HepG2 (cell line): ENCODE measurements around the gene ARHGAP31. TPM values are rescaled to one million over a fixed set of nuclear protein-coding genes. Genes with fewer than 3 reads are reported as not detected.

Experiments used
- ATAC-seq: fragments of 200-7000 bp; cut with Tn5 transposase; 3 replicates; pipeline ENCODE4 v1.9.1; 2020; ENCODE audit warnings: mild to moderate bottlenecking, moderate library complexity
- BruUV-seq: library from RNA; stranded (reverse); fragments of 400-500 nt; replicated peaks from 2 replicates; lab custom pipeline; 2021; lab: Mats Ljungman, UMichigan
- CTCF ChIA-PET: fragments of 300-600 bp; formaldehyde crosslinking; extraction: SDS; loops from one replicate; lab custom pipeline; 2021; ENCODE audit warnings: low total read pairs, inconsistent platforms, low intra/inter-chr PET ratio; lab: Yijun Ruan, JAX
- POLR2A ChIA-PET: fragments of 350-600 bp; sonication (Branson Sonifier 250); formaldehyde crosslinking; loops from one replicate; lab custom pipeline; 2020; ENCODE audit warnings: antibody characterized with exemption, inconsistent platforms; lab: Yijun Ruan, JAX
- DNase-seq: peaks from one replicate; pipeline ENCODE4 v3.0.0-alpha.2; 2015; ENCODE audit warnings: low spot score
- FAIRE-seq: peaks from 3 replicates; lab custom pipeline; 2011; peaks lifted over from hg19 to GRCh38; lab: Jason Lieb, UNC
- H2AFZ ChIP-seq: one replicate; pipeline ENCODE4 v1.6.1; 2011; ENCODE audit warnings: low read length, inconsistent platforms
- H3K27ac ChIP-seq: fragments of 300-600 bp; 3 replicates; pipeline ENCODE4 v1.8.0; 2011; ENCODE audit warnings: mixed run types, mild to moderate bottlenecking, mixed read lengths, low read length, inconsistent platforms; ENCODE audit not compliant: insufficient read depth; ENCODE audit errors: extremely low read length
- H3K27me3 ChIP-seq, 2 experiments: fragments of 200-600 bp in 1 of 2; 2 replicates in 1 of 2; 3 replicates in 1 of 2; pipeline versions ENCODE4 v1.6.0 to v1.8.0; 2011; ENCODE audit warnings: low read length in 2 of 2, mild to moderate bottlenecking in 2 of 2, moderate library complexity in 2 of 2, inconsistent platforms in 1 of 2; ENCODE audit not compliant: insufficient read depth in 2 of 2, control insufficient read depth in 1 of 2
- H3K36me3 ChIP-seq, 2 experiments: fragments of 200-600 bp in 1 of 2; replicated peaks in 1 of 2; 2 replicates in 1 of 2; 3 replicates in 1 of 2; pipeline versions ENCODE4 v1.5.1 to v1.8.0; 2011; ENCODE audit warnings: low read length in 2 of 2, inconsistent platforms in 1 of 2; ENCODE audit not compliant: insufficient read depth in 2 of 2, control insufficient read depth in 1 of 2
- H3K4me1 ChIP-seq: 2 replicates; pipeline ENCODE4 v1.5.1; 2012; ENCODE audit warnings: low read length, inconsistent platforms; ENCODE audit not compliant: insufficient read depth
- H3K4me2 ChIP-seq: 2 replicates; pipeline ENCODE4 v1.6.0; 2011; ENCODE audit warnings: low read depth, low read length, inconsistent platforms
- H3K4me3 ChIP-seq, 3 experiments: fragments of 200-600 bp in 1 of 3; sonication (generic), shearing (Covaris generic) in 1 of 3; replicated peaks in 1 of 3; 2 replicates each; pipeline ENCODE4 v1.5.1; 2011 to 2016; ENCODE audit warnings: low read length in 3 of 3, inconsistent platforms in 2 of 3, low read depth in 2 of 3, mild to moderate bottlenecking in 2 of 3, control low read depth in 1 of 3, mixed read lengths in 1 of 3; ENCODE audit not compliant: insufficient read depth in 1 of 3
- H3K79me2 ChIP-seq: one replicate; pipeline ENCODE4 v1.6.1; 2011; ENCODE audit warnings: low read length, inconsistent platforms; ENCODE audit not compliant: insufficient read depth
- H3K9ac ChIP-seq: 2 replicates; pipeline ENCODE4 v1.6.0; 2011; ENCODE audit warnings: mild to moderate bottlenecking, low read depth, low read length, inconsistent platforms; ENCODE audit not compliant: insufficient read depth
- H3K9me3 ChIP-seq: 2 replicates; pipeline ENCODE4 v1.5.1; 2012; ENCODE audit warnings: mild to moderate bottlenecking, low read length
- H4K20me1 ChIP-seq: 2 replicates; pipeline ENCODE4 v1.6.0; 2011; ENCODE audit warnings: inconsistent platforms, mild to moderate bottlenecking, low read length, moderate library complexity; ENCODE audit not compliant: insufficient read depth
- ARHGAP35 ChIP-seq: sonication (generic); formaldehyde crosslinking; IDR thresholded peaks from 2 replicates; pipeline ENCODE4 v1.9.0; 2022; ENCODE audit warnings: mild to moderate bottlenecking, inconsistent platforms, moderate library complexity, missing genetic modification reagents, borderline replicate concordance
- EEA1 ChIP-seq: sonication (generic); formaldehyde crosslinking; IDR thresholded peaks from 2 replicates; pipeline ENCODE4 v1.5.1; 2020; ENCODE audit warnings: mild to moderate bottlenecking, missing genetic modification reagents, borderline replicate concordance
- ETV5 ChIP-seq: IDR thresholded peaks from 2 replicates; pipeline ENCODE4 v1.6.1; 2018; ENCODE audit warnings: missing biosample characterization, missing genetic modification reagents, inconsistent platforms, borderline replicate concordance
- HES4 ChIP-seq: sonication (generic); formaldehyde crosslinking; IDR thresholded peaks from 2 replicates; pipeline ENCODE4 v1.9.0; 2021; ENCODE audit warnings: mild to moderate bottlenecking, missing genetic modification reagents, borderline replicate concordance
- JUND ChIP-seq: sonication (generic); formaldehyde crosslinking; IDR thresholded peaks from 2 replicates; pipeline ENCODE4 v1.8.0; 2022; ENCODE audit warnings: mild to moderate bottlenecking, missing genetic modification reagents
- MATR3 ChIP-seq: sonication (generic); formaldehyde crosslinking; IDR thresholded peaks from 2 replicates; pipeline ENCODE4 v1.4.0; 2020; ENCODE audit warnings: missing genetic modification reagents
- MTA1 ChIP-seq: sonication (generic); formaldehyde crosslinking; IDR thresholded peaks from 2 replicates; pipeline ENCODE4 v1.4.0; 2020; ENCODE audit warnings: missing genetic modification reagents, mild to moderate bottlenecking, borderline replicate concordance
- NCOA5 ChIP-seq: sonication (generic); formaldehyde crosslinking; IDR thresholded peaks from 2 replicates; pipeline ENCODE4 v1.4.0; 2020; ENCODE audit warnings: missing genetic modification reagents
- REL ChIP-seq: sonication (generic); formaldehyde crosslinking; conservative IDR thresholded peaks from 2 replicates; pipeline ENCODE4 v1.8.0; 2022; ENCODE audit warnings: mild to moderate bottlenecking, missing genetic modification reagents, moderate library complexity
- REXO4 ChIP-seq: sonication (generic); formaldehyde crosslinking; IDR thresholded peaks from 2 replicates; pipeline ENCODE4 v1.8.0; 2022; ENCODE audit warnings: missing genetic modification reagents, mild to moderate bottlenecking, borderline replicate concordance
- SP4 ChIP-seq: sonication (generic); formaldehyde crosslinking; IDR thresholded peaks from 2 replicates; pipeline ENCODE4 v1.8.1; 2023; ENCODE audit warnings: mild to moderate bottlenecking, missing genetic modification reagents
- TAF1 ChIP-seq: sonication (generic); formaldehyde crosslinking; IDR thresholded peaks from 2 replicates; pipeline ENCODE4 v1.4.0; 2020; ENCODE audit warnings: missing genetic modification reagents
- TCF7L2 ChIP-seq: IDR thresholded peaks from 2 replicates; pipeline ENCODE4 v1.6.1; 2011; ENCODE audit warnings: mild to moderate bottlenecking, low read depth, low read length, moderate library complexity
- TEAD2 ChIP-seq: sonication (generic); formaldehyde crosslinking; IDR thresholded peaks from 2 replicates; pipeline ENCODE4 v1.9.0; 2021; ENCODE audit warnings: missing genetic modification reagents
- ZNF17 ChIP-seq: sonication (generic); formaldehyde crosslinking; IDR thresholded peaks from 2 replicates; pipeline ENCODE4 v1.5.0; 2020; ENCODE audit warnings: mild to moderate bottlenecking, missing genetic modification reagents
- ZNF350 ChIP-seq: sonication (generic); formaldehyde crosslinking; IDR thresholded peaks from 2 replicates; pipeline ENCODE4 v1.4.0; 2020; ENCODE audit warnings: mild to moderate bottlenecking, low read depth, missing genetic modification reagents, borderline replicate concordance
- ZNF788 ChIP-seq: sonication (generic); formaldehyde crosslinking; IDR thresholded peaks from 2 replicates; pipeline ENCODE4 v1.5.0; 2020; ENCODE audit warnings: mild to moderate bottlenecking, missing genetic modification reagents, borderline replicate concordance
- ZNF839 ChIP-seq: sonication (generic); formaldehyde crosslinking; IDR thresholded peaks from 2 replicates; pipeline ENCODE4 v1.4.0; 2020; ENCODE audit warnings: missing genetic modification reagents, mild to moderate bottlenecking, borderline replicate concordance
- WGBS: methylation state at CpG from one replicate; pipeline ENCODE4 v1.1.6; 2017; ENCODE audit warnings: low lambda C conversion rate; 5-methylcytosine and 5-hydroxymethylcytosine counted together
- in situ Hi-C: cut with HindIII; loops from 2 replicates; pipeline ENCODE4 v1.10.0; 2017; ENCODE audit warnings: low pct_unique_long_range_greater_than_20kb; ENCODE audit not compliant: extremely low pct_ligation_motif_present
- intact Hi-C: fragments of 100-400 bp; cut with micrococcal nuclease; formaldehyde crosslinking; loops from one replicate; pipeline ENCODE4 v1.10.0; 2022; ENCODE audit not compliant: unreplicated experiment
- polyA plus RNA-seq, 8 experiments: library from polyadenylated mRNA; depleted of rRNA in 3 of 8; stranded (reverse) in 7 of 8; unstranded in 1 of 8; fragments of >200 nt; fragmentation: Illumina TruSeq in 4 of 8; extraction: Trizol in 4 of 8; gene quantifications; 2 replicates each; pipeline versions ENCODE4 v1.2.1 to v1.2.3, GENCODE V29; 2011 to 2016; ENCODE audit warnings: low read depth in 4 of 8, missing spikeins in 1 of 8, mixed read lengths in 1 of 8; ENCODE audit not compliant: insufficient read depth in 1 of 8
- total RNA-seq, 5 experiments: library from RNA; depleted of rRNA; stranded (reverse); fragments of >200 nt; fragmentation: Illumina TruSeq; extraction: Trizol; gene quantifications; 2 replicates each; pipeline ENCODE4 v1.2.3, GENCODE V29; 2016; ENCODE audit warnings: low read depth in 1 of 5
- TF ChIP-seq, protein P1 (sequence below): sonication (generic); formaldehyde crosslinking; IDR thresholded peaks from 2 replicates; pipeline ENCODE4 v1.9.0; 2022; ENCODE audit warnings: missing genetic modification reagents, mild to moderate bottlenecking, borderline replicate concordance
- TF ChIP-seq, protein P2 (sequence below): sonication (generic); formaldehyde crosslinking; IDR thresholded peaks from 2 replicates; pipeline ENCODE4 v1.8.0; 2022; ENCODE audit warnings: mild to moderate bottlenecking, missing genetic modification reagents, moderate library complexity

The ARHGAP31 gene
- total and polyA plus RNA-seq, 2 of the 13 experiments (the other 11 are each of a cell fraction or from before 2014, with no cell fraction given) = not detected

DNA sequence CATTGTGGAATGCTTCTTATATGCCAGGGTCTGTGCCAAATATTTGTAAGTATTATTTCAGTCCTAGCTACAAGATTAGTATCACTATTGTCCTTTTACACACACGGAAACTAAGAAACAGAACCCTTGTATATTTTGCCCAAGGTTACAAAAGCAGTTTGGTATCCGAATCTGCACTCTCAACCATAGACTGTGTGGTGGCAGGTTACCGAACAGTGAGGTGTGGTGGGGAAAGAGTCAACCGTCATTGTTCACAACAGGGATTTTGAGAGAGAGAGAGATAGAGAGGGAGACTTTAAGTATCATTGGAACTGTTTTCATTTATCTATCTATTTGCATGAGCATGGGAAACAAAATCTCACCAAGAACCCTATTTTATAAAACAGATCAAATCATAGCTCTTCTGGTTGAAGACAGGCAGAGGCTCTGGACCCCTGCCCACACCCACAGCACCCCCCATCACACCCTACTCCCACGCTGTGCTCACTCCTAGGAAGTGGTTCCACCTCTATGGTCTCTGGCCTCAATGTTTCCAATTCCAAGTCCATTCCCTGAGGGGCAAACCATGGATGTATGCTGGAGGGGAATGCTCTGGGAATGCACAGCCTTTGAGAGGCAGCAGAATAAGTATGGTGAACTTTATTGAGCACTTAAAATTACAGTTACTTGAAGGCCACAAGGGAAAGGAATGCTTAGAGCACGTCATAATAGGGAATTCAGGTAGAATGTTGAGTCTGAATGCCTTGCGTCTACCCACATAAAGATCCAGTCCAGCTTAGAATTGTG lies 69.0 kb downstream of the ARHGAP31 start:
- ChIA-PET CTCF (no interaction called here), POLR2A (no interaction called here)

More for the DNA sequence above, 69.0 kb downstream of the ARHGAP31 start:
- H3K27me3 ChIP-seq = no peaks in the 10 kb centered on the region
- ATAC-seq (no peak), DNase-seq (no peak)
- H3K4me1 ChIP-seq = no peaks in the 10 kb centered on the region
- WGBS = 46% methylated on average over 7 of the region's 7 CpGs
- H3K9me3 ChIP-seq = no peaks in the 10 kb centered on the region
- no peak overlapping the region for H3K9ac ChIP-seq
- H4K20me1 ChIP-seq = no peaks in the 10 kb centered on the region
- no peaks in the 10 kb centered on the region for H3K79me2 ChIP-seq
- H3K27ac ChIP-seq = no peak overlapping the region
- no peaks in the 10 kb centered on the region for H3K36me3 ChIP-seq
- in situ Hi-C loops (no loop called here), intact Hi-C loops (no loop called here)
- H3K4me3 ChIP-seq = no peak overlapping the region
- TF ChIP-seq, protein P1, sequence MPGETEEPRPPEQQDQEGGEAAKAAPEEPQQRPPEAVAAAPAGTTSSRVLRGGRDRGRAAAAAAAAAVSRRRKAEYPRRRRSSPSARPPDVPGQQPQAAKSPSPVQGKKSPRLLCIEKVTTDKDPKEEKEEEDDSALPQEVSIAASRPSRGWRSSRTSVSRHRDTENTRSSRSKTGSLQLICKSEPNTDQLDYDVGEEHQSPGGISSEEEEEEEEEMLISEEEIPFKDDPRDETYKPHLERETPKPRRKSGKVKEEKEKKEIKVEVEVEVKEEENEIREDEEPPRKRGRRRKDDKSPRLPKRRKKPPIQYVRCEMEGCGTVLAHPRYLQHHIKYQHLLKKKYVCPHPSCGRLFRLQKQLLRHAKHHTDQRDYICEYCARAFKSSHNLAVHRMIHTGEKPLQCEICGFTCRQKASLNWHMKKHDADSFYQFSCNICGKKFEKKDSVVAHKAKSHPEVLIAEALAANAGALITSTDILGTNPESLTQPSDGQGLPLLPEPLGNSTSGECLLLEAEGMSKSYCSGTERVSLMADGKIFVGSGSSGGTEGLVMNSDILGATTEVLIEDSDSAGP (CRISPR knock-in tag) = no peak
- no peak for TF ChIP-seq ZNF350 (CRISPR knock-in tag)
- TF ChIP-seq MTA1 (CRISPR knock-in tag) = no peak
- no peak for TF ChIP-seq ETV5 (CRISPR knock-in tag)
- no peak for TF ChIP-seq ZNF839 (CRISPR knock-in tag)
- TF ChIP-seq NCOA5 = no peak
- no peak for TF ChIP-seq JUND
- no peak for TF ChIP-seq TEAD2
- TF ChIP-seq SP4 (CRISPR knock-in tag) = no peak
- TF ChIP-seq EEA1 (CRISPR knock-in tag) = no peak
- TF ChIP-seq TAF1 (CRISPR knock-in tag) = no peak
- TF ChIP-seq TCF7L2 = no peak
- no peak for TF ChIP-seq REXO4
- TF ChIP-seq REL (CRISPR knock-in tag) = no peak
- TF ChIP-seq ARHGAP35 (CRISPR knock-in tag) = no peak
- TF ChIP-seq, protein P2, sequence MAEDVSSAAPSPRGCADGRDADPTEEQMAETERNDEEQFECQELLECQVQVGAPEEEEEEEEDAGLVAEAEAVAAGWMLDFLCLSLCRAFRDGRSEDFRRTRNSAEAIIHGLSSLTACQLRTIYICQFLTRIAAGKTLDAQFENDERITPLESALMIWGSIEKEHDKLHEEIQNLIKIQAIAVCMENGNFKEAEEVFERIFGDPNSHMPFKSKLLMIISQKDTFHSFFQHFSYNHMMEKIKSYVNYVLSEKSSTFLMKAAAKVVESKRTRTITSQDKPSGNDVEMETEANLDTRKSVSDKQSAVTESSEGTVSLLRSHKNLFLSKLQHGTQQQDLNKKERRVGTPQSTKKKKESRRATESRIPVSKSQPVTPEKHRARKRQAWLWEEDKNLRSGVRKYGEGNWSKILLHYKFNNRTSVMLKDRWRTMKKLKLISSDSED (CRISPR knock-in tag) = no peak
- no peak for TF ChIP-seq HES4 (CRISPR knock-in tag)
- TF ChIP-seq ZNF17 (CRISPR knock-in tag) = no peak
- no peak for TF ChIP-seq MATR3 (CRISPR knock-in tag)
- no peak for TF ChIP-seq ZNF788 (CRISPR knock-in tag)
- TF ChIP-seq, all 625 proteins: peak for 0
- FAIRE-seq = no peak
- no peak overlapping the region for H2AFZ ChIP-seq
- no peak overlapping the region for H3K4me2 ChIP-seq
- BruUV-seq = no TSS peak
